Neural crest cell (in vitro differentiated cells): ENCODE data around the gene C12orf60. TPM values are rescaled to one million over a fixed set of nuclear protein-coding genes. Genes with fewer than 3 reads are reported as not detected.

ENCODE experiments used
- DNase-seq: peaks from one replicate; pipeline ENCODE4 v3.0.0; 2021; ENCODE audit warnings: low read depth, mixed read lengths, low spot score
- H3K27ac Mint-ChIP-seq: one replicate; pipeline ENCODE4 v1.8.0; 2021; ENCODE audit warnings: mild to moderate bottlenecking, mixed read lengths; ENCODE audit not compliant: unreplicated experiment
- H3K27me3 Mint-ChIP-seq: 2 replicates; pipeline ENCODE4 v1.8.0; 2021; ENCODE audit warnings: low read depth, mild to moderate bottlenecking, mixed read lengths
- H3K36me3 Mint-ChIP-seq: 2 replicates; pipeline ENCODE4 v1.8.0; 2021; ENCODE audit warnings: low read depth, mild to moderate bottlenecking, mixed read lengths
- H3K4me1 Mint-ChIP-seq: 2 replicates; pipeline ENCODE4 v1.8.0; 2021; ENCODE audit warnings: mixed read lengths
- H3K4me3 Mint-ChIP-seq: one replicate; pipeline ENCODE4 v1.8.0; 2021; ENCODE audit warnings: mild to moderate bottlenecking, mixed read lengths
- H3K9me3 Mint-ChIP-seq: 2 replicates; pipeline ENCODE4 v1.8.0; 2021; ENCODE audit warnings: mixed read lengths
- CTCF ChIP-seq: fragments of 200-600 bp; sonication (generic); conservative IDR thresholded peaks from 2 replicates; pipeline ENCODE4 v1.5.0; 2021; ENCODE audit warnings: antibody characterized with exemption, mild to moderate bottlenecking
- total RNA-seq: library from RNA; stranded (reverse); gene quantifications from 2 replicates; pipeline ENCODE4 v1.2.1, GENCODE V29; 2021

The C12orf60 gene
- total RNA-seq, 1 donor from 2014 or later: 2.9 TPM

- no peak for DNase-seq
- Mint-ChIP-seq H3K4me3 (no peak within 1 kb of the TSS), H3K27ac (no peak within 1 kb of the TSS), H3K9me3 (peaks cover 6% of the 10 kb centered on the region), H3K36me3 (no peaks in the 10 kb centered on the region), H3K4me1 (no peaks in the 10 kb centered on the region), H3K27me3 (peaks cover 5% of the 10 kb centered on the region)
- no peak for TF ChIP-seq CTCF
Measured at GRCh38 chr12:14814014-14814413, 10.5 kb downstream of the C12orf60 start, which contains the start of gene SMCO3. TSS of gene SMCO3 (minus strand) at chr12:14814182. CDS start at chr12:14806680, 7,502 bp downstream.

- H3K36me3 Mint-ChIP-seq: no peaks in the 10 kb centered on the region
- no peak overlapping the region for H3K4me3 Mint-ChIP-seq
- no peak for TF ChIP-seq CTCF
- H3K27me3 Mint-ChIP-seq: no peaks in the 10 kb centered on the region
- H3K27ac Mint-ChIP-seq: no peak overlapping the region
- H3K4me1 Mint-ChIP-seq: no peaks in the 10 kb centered on the region
- no peaks in the 10 kb centered on the region for H3K9me3 Mint-ChIP-seq
- no peak for DNase-seq
Measured at GRCh38 chr12:14824012-14824634, 20.7 kb downstream of the C12orf60 start.

GRCh38 chr12:14825256-14825655 lies 21.8 kb downstream of the C12orf60 start:
- Mint-ChIP-seq H3K27ac (no peak overlapping the region), H3K9me3 (no peaks in the 10 kb centered on the region), H3K36me3 (no peaks in the 10 kb centered on the region), H3K27me3 (no peaks in the 10 kb centered on the region), H3K4me3 (no peak overlapping the region), H3K4me1 (no peaks in the 10 kb centered on the region)
- no peak for TF ChIP-seq CTCF
- DNase-seq: no peak

- Mint-ChIP-seq H3K27me3 (no peaks in the 10 kb centered on the region), H3K9me3 (no peaks in the 10 kb centered on the region), H3K27ac (no peak overlapping the region), H3K4me1 (no peaks in the 10 kb centered on the region), H3K4me3 (no peak overlapping the region), H3K36me3 (no peaks in the 10 kb centered on the region)
- no peak for TF ChIP-seq CTCF
- no peak for DNase-seq
Measured at GRCh38 chr12:14826491-14826890, 23.0 kb downstream of the C12orf60 start.

- Mint-ChIP-seq H3K4me1 (no peaks in the 10 kb centered on the region), H3K27ac (no peak overlapping the region), H3K9me3 (no peaks in the 10 kb centered on the region), H3K36me3 (no peaks in the 10 kb centered on the region), H3K27me3 (no peaks in the 10 kb centered on the region), H3K4me3 (no peak overlapping the region)
- no peak for DNase-seq
- no peak for TF ChIP-seq CTCF
Measured at GRCh38 chr12:14827043-14827442, 23.6 kb downstream of the C12orf60 start.
